Measurements from ENCODE around the gene DTNB.

Gene DTNB

DNA sequence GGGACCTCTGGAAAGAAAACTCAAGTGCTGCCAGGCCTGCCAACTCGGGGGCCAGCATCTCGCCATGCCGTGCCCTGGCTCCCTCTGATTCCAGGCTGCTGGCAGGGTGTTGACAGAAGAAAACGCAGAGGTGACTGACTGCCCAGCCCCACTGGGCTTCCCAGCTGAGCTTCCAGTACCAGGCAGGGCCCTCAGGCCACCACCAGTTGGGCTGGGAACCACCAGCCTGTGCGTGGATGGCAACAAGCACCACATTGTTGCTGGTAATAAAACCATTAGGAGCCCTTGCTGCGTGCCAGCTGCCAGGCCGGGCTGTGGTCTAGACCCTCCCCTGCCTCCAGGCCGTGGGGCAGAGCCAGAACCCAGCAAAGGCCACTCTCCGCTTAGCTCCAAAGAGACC lies 340.8 kb downstream of the DTNB start:
- TF ChIP-seq, protein P1, sequence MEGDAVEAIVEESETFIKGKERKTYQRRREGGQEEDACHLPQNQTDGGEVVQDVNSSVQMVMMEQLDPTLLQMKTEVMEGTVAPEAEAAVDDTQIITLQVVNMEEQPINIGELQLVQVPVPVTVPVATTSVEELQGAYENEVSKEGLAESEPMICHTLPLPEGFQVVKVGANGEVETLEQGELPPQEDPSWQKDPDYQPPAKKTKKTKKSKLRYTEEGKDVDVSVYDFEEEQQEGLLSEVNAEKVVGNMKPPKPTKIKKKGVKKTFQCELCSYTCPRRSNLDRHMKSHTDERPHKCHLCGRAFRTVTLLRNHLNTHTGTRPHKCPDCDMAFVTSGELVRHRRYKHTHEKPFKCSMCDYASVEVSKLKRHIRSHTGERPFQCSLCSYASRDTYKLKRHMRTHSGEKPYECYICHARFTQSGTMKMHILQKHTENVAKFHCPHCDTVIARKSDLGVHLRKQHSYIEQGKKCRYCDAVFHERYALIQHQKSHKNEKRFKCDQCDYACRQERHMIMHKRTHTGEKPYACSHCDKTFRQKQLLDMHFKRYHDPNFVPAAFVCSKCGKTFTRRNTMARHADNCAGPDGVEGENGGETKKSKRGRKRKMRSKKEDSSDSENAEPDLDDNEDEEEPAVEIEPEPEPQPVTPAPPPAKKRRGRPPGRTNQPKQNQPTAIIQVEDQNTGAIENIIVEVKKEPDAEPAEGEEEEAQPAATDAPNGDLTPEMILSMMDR (IDR thresholded peaks at IDR 0.05; ENCODE audit: insufficient read depth, low read length), result no peak
- no peak for TF ChIP-seq GABPA (IDR thresholded peaks at IDR 0.05; ENCODE audit: low read depth)
- TF ChIP-seq, protein P2, sequence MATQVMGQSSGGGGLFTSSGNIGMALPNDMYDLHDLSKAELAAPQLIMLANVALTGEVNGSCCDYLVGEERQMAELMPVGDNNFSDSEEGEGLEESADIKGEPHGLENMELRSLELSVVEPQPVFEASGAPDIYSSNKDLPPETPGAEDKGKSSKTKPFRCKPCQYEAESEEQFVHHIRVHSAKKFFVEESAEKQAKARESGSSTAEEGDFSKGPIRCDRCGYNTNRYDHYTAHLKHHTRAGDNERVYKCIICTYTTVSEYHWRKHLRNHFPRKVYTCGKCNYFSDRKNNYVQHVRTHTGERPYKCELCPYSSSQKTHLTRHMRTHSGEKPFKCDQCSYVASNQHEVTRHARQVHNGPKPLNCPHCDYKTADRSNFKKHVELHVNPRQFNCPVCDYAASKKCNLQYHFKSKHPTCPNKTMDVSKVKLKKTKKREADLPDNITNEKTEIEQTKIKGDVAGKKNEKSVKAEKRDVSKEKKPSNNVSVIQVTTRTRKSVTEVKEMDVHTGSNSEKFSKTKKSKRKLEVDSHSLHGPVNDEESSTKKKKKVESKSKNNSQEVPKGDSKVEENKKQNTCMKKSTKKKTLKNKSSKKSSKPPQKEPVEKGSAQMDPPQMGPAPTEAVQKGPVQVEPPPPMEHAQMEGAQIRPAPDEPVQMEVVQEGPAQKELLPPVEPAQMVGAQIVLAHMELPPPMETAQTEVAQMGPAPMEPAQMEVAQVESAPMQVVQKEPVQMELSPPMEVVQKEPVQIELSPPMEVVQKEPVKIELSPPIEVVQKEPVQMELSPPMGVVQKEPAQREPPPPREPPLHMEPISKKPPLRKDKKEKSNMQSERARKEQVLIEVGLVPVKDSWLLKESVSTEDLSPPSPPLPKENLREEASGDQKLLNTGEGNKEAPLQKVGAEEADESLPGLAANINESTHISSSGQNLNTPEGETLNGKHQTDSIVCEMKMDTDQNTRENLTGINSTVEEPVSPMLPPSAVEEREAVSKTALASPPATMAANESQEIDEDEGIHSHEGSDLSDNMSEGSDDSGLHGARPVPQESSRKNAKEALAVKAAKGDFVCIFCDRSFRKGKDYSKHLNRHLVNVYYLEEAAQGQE (IDR thresholded peaks at IDR 0.05; ENCODE audit: insufficient replicate concordance, low read depth), result no peak
- TF ChIP-seq POLR2AphosphoS5 (IDR thresholded peaks at IDR 0.05; ENCODE audit: low read depth), result no peak
- TF ChIP-seq SPI1 (IDR thresholded peaks at IDR 0.05; ENCODE audit: borderline replicate concordance, low read depth), result no peak
- Histone ChIP-seq H3K4me3 (replicated peaks; ENCODE audit: insufficient read depth, low read length) (no peak overlapping the region), H3K27me3 (ENCODE audit: insufficient read depth, poor library complexity, severe bottlenecking) (no peaks in the 10 kb centered on the region), H3K27ac (replicated peaks) (no peak overlapping the region)
- no peak for DNase-seq (ENCODE audit: low read depth in 1 of 2, low spot score in 1 of 2)

DNA sequence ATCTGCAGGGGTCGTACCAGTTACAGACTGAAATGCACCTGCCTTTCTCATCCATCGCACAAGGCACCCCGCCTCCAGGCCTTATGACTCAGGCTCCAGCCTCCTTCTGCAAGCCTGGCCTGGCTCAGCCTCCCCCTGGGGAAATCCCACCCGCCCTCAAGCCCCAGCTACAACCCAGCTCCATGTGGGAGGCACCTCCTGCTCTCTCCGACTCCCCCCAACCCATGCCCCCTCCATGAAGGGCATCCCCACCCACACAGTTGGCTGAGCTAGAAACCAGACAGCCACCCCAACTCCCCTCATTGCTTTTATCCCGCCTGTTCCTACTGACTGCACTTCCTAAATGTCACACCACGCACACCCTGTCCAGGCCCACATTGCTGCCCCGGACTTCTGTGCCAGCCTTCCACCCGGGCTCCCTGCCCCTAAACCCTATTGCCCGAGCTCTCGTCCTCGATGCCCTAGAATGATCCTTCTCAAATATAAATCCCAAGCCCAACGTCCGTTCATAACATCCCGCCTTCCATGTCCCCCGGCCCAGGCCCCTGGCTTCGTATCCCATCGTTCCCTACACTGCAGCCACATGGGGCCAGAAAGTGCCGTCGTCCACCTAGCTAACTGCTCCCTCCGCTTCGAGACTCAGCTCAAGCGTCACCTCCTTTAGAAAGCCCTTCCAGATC lies 341.6 kb downstream of the DTNB start:
- Histone ChIP-seq H3K27ac (replicated peaks) (no peak overlapping the region), H3K4me3 (replicated peaks; ENCODE audit: insufficient read depth, low read length) (no peak overlapping the region), H3K27me3 (ENCODE audit: insufficient read depth, poor library complexity, severe bottlenecking) (no peaks in the 10 kb centered on the region)
- DNase-seq (ENCODE audit: low read depth in 1 of 2, low spot score in 1 of 2), result no peak
- TF ChIP-seq GABPA (IDR thresholded peaks at IDR 0.05; ENCODE audit: low read depth), result no peak
- TF ChIP-seq, protein P1 (IDR thresholded peaks at IDR 0.05; ENCODE audit: insufficient read depth, low read length), result no peak

DNA sequence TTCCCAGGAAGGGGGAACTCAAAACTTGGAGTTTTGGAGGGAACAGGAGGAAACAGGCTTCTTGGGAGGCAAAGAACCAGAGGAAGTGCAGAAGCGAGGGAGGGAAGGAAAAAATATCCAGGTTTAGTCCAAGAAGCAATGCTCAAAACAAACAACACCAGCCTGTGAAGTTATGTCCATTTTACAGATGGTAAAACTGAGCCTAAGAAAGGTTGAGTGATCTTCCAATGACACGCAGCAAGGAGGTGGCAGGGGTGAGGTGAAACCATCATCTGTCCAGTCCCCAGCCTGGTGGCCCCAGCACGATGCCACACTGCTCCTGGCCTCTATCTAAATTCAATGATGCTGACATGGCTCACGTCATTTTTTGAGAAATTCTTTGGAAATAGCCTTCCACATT lies 342.4 kb downstream of the DTNB start:
- TF ChIP-seq, protein P1 (IDR thresholded peaks at IDR 0.05; ENCODE audit: insufficient read depth, low read length), result no peak
- no peak for TF ChIP-seq GABPA (IDR thresholded peaks at IDR 0.05; ENCODE audit: low read depth)
- no peak for TF ChIP-seq POLR2AphosphoS5 (IDR thresholded peaks at IDR 0.05; ENCODE audit: low read depth)
- no peak for TF ChIP-seq SPI1 (IDR thresholded peaks at IDR 0.05; ENCODE audit: borderline replicate concordance, low read depth)
- TF ChIP-seq, protein P2 (IDR thresholded peaks at IDR 0.05; ENCODE audit: insufficient replicate concordance, low read depth), result no peak
- H3K27me3 ChIP-seq (ENCODE audit: insufficient read depth, poor library complexity, severe bottlenecking), result no peaks in the 10 kb centered on the region
- H3K27ac ChIP-seq (replicated peaks), result no peak overlapping the region
- no peak for DNase-seq (ENCODE audit: low read depth in 1 of 2, low spot score in 1 of 2)
- no peak overlapping the region for H3K4me3 ChIP-seq (replicated peaks; ENCODE audit: insufficient read depth, low read length)

DNA sequence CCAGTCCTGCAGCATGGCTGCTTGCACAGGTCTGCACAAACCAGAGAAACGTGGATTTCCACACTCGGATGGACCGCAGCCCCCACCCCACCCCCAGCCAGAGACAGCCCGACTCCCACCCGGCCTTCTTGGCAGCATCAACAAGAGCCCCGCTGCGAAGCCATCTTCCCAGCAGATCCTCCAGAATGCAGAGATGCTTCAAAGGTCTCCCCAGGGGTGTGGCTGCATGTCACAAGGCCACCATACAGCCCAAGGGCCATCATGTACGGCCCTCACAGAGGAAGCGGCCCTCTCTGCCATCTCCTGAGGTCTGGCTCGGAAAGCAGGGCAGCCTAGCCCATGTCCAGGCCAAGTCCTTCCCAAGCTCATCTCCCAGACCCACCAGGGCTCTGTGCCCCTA lies 343.1 kb downstream of the DTNB start:
- TF ChIP-seq SPI1 (IDR thresholded peaks at IDR 0.05; ENCODE audit: borderline replicate concordance, low read depth) (no peak), GABPA (IDR thresholded peaks at IDR 0.05; ENCODE audit: low read depth) (no peak), POLR2AphosphoS5 (IDR thresholded peaks at IDR 0.05; ENCODE audit: low read depth) (no peak)
- TF ChIP-seq, protein P1 (IDR thresholded peaks at IDR 0.05; ENCODE audit: insufficient read depth, low read length), result no peak
- TF ChIP-seq, protein P2 (IDR thresholded peaks at IDR 0.05; ENCODE audit: insufficient replicate concordance, low read depth), result no peak
- H3K27ac ChIP-seq (replicated peaks), result no peak overlapping the region
- H3K27me3 ChIP-seq (ENCODE audit: insufficient read depth, poor library complexity, severe bottlenecking), result no peaks in the 10 kb centered on the region
- DNase-seq (ENCODE audit: low read depth in 1 of 2, low spot score in 1 of 2), result no peak
- H3K4me3 ChIP-seq (replicated peaks; ENCODE audit: insufficient read depth, low read length), result no peak overlapping the region
